Measurements from ENCODE around the gene PDZD7.

The PDZD7 gene

GRCh38 chr10:101005869-101006567 is 24.9 kb downstream of the PDZD7 start:
- peaks cover 13% of the 10 kb centered on the region; the same call in 1 of the 2 replicates for H3K36me3 ChIP-seq (ENCODE audit: insufficient read depth, low read length)
- no peak overlapping the region for H3K4me2 ChIP-seq (ENCODE audit: insufficient read depth, low read length)
- ATAC-seq (ENCODE audit: insufficient read depth, low read depth) (no peak), DNase-seq (no peak)
- no peaks in the 10 kb centered on the region for H3K9me3 ChIP-seq (ENCODE audit: insufficient read depth, low read length, severe bottlenecking)
- no peak overlapping the region for H3K27ac ChIP-seq (ENCODE audit: low read length)
- no peaks in the 10 kb centered on the region for H3K27me3 ChIP-seq (ENCODE audit: insufficient read depth, low read length, poor library complexity)
- H3K4me1 ChIP-seq (ENCODE audit: insufficient read depth, low read length) = no peaks in the 10 kb centered on the region
- H3K9ac ChIP-seq (ENCODE audit: low read depth, low read length) = no peak overlapping the region
- TF ChIP-seq CTCF (IDR thresholded peaks at IDR 0.05; ENCODE audit: borderline replicate concordance, extremely low read depth, low read length, poor library complexity, severe bottlenecking) (no peak), EZH2 (IDR thresholded peaks at IDR 0.05; ENCODE audit: borderline replicate concordance, low read depth, low read length, severe bottlenecking) (no peak)
- no peak overlapping the region for H3K4me3 ChIP-seq (ENCODE audit: low read depth in 1 of 2, low read length in 2 of 2)
- peaks cover 4% of the 10 kb centered on the region; the same call in 1 of the 2 replicates for H4K20me1 ChIP-seq (ENCODE audit: insufficient read depth, low read length)
- no peak overlapping the region for H2AFZ ChIP-seq (ENCODE audit: low read depth, low read length)
- no peaks in the 10 kb centered on the region for H3K79me2 ChIP-seq (ENCODE audit: insufficient read depth, low read length)

GRCh38 chr10:101005361-101005760 is 25.6 kb downstream of the PDZD7 start:
- TF ChIP-seq CTCF (IDR thresholded peaks at IDR 0.05; ENCODE audit: borderline replicate concordance, extremely low read depth, low read length, poor library complexity, severe bottlenecking) (no peak), EZH2 (IDR thresholded peaks at IDR 0.05; ENCODE audit: borderline replicate concordance, low read depth, low read length, severe bottlenecking) (no peak)
- peaks cover under 1% of the 10 kb centered on the region; the same call in 1 of the 2 replicates for H3K4me1 ChIP-seq (ENCODE audit: insufficient read depth, low read length)
- DNase-seq (no peak), ATAC-seq (ENCODE audit: insufficient read depth, low read depth) (no peak)
- no peak overlapping the region for H3K4me3 ChIP-seq (ENCODE audit: low read depth in 1 of 2, low read length in 2 of 2)
- H3K27ac ChIP-seq (ENCODE audit: low read length) = no peak overlapping the region
- H3K27me3 ChIP-seq (ENCODE audit: insufficient read depth, low read length, poor library complexity) = no peaks in the 10 kb centered on the region
- H4K20me1 ChIP-seq (ENCODE audit: insufficient read depth, low read length) = peaks cover 4% of the 10 kb centered on the region; the same call in 1 of the 2 replicates
- no peaks in the 10 kb centered on the region for H3K79me2 ChIP-seq (ENCODE audit: insufficient read depth, low read length)
- no peak overlapping the region for H2AFZ ChIP-seq (ENCODE audit: low read depth, low read length)
- no peaks in the 10 kb centered on the region for H3K9me3 ChIP-seq (ENCODE audit: insufficient read depth, low read length, severe bottlenecking)
- peaks cover 13% of the 10 kb centered on the region; the same call in 1 of the 2 replicates for H3K36me3 ChIP-seq (ENCODE audit: insufficient read depth, low read length)
- no peak overlapping the region for H3K9ac ChIP-seq (ENCODE audit: low read depth, low read length)
- H3K4me2 ChIP-seq (ENCODE audit: insufficient read depth, low read length) = no peak overlapping the region

GRCh38 chr10:101003639-101004206 is 27.2 kb downstream of the PDZD7 start:
- Histone ChIP-seq H3K4me2 (ENCODE audit: insufficient read depth, low read length) (no peak overlapping the region), H4K20me1 (ENCODE audit: insufficient read depth, low read length) (peaks cover 4% of the 10 kb centered on the region), H3K27ac (ENCODE audit: low read length) (no peak overlapping the region), H3K9ac (ENCODE audit: low read depth, low read length) (no peak overlapping the region), H3K4me3 (ENCODE audit: low read depth in 1 of 2, low read length in 2 of 2) (no peak overlapping the region), H3K4me1 (ENCODE audit: insufficient read depth, low read length) (peaks cover 14% of the 10 kb centered on the region), H3K36me3 (ENCODE audit: insufficient read depth, low read length) (peaks cover 13% of the 10 kb centered on the region; the same call in 1 of the 2 replicates), H3K9me3 (ENCODE audit: insufficient read depth, low read length, severe bottlenecking) (no peaks in the 10 kb centered on the region), H3K79me2 (ENCODE audit: insufficient read depth, low read length) (no peaks in the 10 kb centered on the region), H3K27me3 (ENCODE audit: insufficient read depth, low read length, poor library complexity) (no peaks in the 10 kb centered on the region), H2AFZ (ENCODE audit: low read depth, low read length) (no peak overlapping the region)
- no peak for DNase-seq
- TF ChIP-seq CTCF (IDR thresholded peaks at IDR 0.05; ENCODE audit: borderline replicate concordance, extremely low read depth, low read length, poor library complexity, severe bottlenecking) (no peak), EZH2 (IDR thresholded peaks at IDR 0.05; ENCODE audit: borderline replicate concordance, low read depth, low read length, severe bottlenecking) (no peak)
- no peak for ATAC-seq (ENCODE audit: insufficient read depth, low read depth)
